Left renal pelvis (tissue), 4 donors: ENCODE data around the gene SLC7A14. TPM values are rescaled to one million over a fixed set of nuclear protein-coding genes. Genes with fewer than 3 reads are reported as not detected.

ENCODE experiments used
- DNase-seq, 4 donors: peaks; one replicate each; pipeline ENCODE4 v3.0.0-alpha.2; 2013; ENCODE audit warnings: low read depth in 4 of 4, low spot score in 3 of 4
- polyA plus RNA-seq, 4 donors: library from polyadenylated mRNA; unstranded; fragments of 120-200 nt; gene quantifications; one replicate each; pipeline ENCODE4 v1.2.1, GENCODE V29; 2013; ENCODE audit not compliant: insufficient read length in 4 of 4

The SLC7A14 gene
- polyA plus RNA-seq, 4 donors = 1.3 to 3.1 (median 2.5) TPM

DNA sequence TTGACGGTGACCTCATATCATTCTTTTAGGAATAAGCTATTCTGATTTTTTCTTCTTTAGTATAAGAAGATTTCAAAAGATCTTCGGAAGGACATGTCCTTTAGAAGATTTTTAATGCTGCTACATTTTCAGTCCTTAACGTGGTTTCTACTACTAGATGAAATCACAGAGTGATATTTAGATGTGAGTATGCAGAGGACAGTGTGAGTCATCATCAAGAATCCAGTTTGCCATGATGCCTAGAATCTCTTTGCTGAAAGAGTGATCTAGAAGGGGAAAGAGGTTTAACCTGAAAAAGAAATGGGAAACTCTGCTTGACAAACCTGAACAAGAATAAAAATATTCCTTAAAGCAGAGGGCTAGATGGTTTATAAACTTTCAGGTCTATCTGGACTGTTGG, 43.2 kb downstream of the SLC7A14 start:
- no peak for DNase-seq

DNA sequence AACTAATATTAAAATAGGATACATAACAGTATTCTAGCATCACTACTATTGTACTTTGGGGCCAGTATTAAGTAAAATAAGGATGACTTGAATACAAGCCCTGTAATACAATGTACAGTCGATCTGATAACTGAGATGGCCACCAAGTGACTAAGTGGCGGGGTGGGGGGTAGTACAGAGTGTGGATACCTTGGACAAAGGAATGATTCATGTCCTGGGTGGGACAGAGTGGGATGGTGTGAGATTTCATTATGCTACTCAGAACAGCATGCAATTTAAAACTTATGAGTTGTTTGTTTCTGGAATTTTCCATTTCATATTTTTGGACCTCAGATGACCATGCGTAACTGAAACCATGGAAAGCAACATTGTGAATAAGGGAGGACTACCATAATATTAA, 46.0 kb downstream of the SLC7A14 start:
- DNase-seq = no peak

DNA sequence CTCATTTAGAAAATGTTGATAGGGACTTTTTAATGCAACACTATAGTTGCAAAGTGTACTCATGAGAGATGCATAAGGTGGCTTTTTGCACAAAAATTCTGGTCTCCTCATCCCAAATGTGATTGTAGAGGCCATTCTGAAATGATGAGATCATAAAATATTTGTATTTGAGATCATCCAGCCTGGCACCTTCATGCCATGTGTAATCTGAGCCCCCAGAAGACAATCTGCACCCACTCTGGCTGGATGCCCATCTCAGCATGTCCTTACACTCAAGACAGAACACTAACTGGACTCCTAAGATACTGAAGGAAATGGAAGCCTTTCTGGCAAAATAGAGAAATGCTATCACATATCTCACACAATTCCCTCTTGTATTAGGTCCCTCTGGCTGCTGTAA, 49.2 kb downstream of the SLC7A14 start:
- DNase-seq = no peak

DNA sequence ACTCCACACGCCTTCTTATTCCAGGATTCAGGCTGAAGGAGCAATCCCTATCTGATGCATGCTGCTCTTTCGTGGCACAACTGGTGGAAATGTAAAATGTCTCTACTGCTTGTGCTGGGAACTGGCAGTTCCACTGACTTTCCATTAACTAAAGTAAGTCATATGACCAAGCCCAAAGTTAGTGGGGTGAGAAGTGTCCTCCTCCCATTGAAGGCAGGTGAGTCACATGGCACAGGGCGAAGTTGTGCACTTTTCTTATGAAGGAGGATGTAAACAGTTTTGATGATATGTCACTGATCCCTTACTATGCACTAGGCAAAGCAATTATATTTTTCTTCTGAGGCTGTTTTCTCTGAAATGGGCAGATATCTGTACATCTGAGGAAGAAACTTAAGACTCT, 51.6 kb downstream of the SLC7A14 start:
- no peak for DNase-seq

DNA sequence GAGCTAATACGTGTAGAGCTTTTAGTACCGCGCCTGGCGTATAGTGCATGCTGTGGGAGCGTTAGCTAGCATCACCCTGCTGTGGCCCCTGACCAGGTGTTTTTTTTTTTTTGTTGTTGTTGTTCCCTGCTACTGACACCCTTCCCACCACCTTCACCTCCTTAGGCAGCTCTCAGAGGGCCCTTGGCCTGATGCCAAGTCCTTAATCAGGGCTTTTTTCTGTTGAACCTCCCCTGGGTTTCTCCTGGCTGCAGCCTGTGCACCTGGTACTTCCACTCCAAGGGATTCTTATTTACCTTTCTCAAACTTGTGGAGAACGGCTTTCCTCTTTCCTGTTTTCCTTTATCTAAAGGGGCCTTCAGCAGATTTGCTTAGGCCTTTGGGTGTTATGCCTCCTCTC, 53.3 kb downstream of the SLC7A14 start:
- DNase-seq = no peak

DNA sequence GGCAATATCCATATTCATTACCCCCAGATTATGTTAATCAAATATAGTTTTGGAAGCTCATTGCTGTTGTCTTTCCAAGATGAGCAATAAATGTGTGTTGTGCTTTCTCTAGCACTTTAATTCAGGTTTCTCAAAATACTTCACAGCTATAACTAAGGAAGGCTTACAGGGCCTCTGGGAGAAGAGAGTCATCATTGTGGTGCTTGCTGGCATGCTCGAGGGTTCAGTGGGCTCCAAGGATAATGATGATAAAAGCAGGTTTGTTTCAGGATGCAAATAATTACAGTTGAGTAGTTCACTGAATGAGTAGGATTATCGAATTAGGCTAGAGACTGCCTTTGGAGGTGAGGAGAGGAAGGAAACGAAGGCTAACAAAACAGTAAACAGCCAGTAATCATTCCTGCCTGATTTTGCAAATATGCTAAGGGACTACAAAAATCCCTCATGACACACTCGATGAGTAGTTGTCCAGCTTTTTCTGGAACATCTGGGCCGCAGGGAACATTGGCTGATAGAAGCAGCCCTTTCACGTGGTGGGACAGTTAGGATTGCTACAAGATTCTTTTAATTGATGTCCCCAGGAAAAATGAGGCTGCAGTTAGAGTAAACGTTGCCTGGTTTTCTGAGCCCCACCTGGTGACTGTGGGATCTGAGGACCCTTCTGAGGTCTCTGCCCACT, 54.1 kb downstream of the SLC7A14 start:
- DNase-seq = no peak

DNA sequence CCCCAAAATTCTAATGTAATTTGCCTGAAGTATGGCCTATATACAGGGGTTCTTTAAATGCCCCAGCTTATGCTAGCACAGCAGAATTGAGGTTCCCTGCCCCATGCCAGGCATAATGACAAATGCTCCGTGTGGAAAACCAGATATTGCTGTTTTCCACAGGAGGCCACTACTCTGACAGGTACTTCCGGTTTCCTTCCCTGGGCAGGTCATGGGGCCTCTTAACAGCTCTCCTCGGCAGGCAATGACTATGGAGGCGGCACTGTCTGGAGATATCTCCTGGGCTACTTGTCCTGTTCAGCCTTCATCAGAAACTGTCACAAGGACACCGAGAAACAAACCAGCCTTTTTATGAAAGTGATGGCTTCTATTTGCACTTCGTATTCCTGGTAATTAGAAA, 54.8 kb downstream of the SLC7A14 start:
- no peak for DNase-seq

DNA sequence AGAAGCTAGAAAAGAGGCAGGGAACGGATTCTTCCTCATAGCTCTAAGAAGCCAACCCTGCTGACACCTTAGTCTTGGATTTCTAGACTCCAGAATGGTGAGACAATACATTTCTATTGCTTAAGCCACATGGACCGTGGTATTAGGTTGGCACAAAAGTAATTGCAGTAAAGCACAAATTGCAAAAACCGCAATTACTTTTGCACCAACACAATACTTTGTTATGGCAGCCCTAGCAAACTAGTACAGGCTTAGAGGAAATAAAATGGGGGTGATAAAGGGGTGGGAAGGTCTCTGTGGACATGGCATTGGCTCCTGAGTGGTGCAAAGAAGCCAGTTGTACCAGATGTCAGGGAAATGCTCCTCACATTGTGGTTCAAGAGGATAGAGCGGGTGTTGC, 56.0 kb downstream of the SLC7A14 start:
- no peak for DNase-seq

DNA sequence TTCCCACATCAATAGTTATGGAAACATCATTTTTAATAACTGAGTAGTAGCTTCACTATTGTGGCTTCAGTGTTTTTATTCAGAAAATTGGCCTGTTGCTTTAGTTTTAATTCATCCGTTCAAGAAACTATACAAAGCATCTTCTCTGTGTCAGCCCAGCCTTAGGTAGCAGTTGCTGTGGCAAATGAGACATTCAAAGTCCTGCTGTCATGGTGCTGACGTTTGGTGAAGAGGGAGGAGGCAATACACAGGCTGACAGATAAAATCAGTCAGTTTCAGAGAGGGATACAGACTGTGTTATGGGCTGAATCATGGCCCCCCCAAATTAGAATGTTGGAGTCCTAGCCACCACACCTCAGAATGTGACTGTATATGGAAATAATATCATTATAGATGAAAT, 56.5 kb downstream of the SLC7A14 start:
- no peak for DNase-seq

DNA sequence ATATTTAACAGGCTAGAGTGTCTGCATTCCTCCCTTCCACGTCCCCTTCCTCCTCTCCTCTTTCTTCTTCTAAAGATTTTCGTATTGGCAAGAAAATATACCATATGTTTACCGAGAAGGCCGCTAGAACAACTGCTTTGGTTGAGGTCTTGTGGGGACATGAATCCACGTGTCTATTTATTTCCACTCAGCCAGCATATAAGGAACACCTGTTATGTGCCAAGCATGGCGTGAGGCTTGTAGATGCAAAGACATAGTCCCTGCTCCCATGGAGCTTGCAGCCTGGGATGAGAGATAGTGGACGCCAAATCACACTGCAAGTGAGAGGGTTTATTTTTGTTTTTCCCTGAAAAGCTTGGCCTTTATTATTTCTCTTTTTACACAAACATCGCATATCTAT, 57.1 kb downstream of the SLC7A14 start:
- no peak for DNase-seq

DNA sequence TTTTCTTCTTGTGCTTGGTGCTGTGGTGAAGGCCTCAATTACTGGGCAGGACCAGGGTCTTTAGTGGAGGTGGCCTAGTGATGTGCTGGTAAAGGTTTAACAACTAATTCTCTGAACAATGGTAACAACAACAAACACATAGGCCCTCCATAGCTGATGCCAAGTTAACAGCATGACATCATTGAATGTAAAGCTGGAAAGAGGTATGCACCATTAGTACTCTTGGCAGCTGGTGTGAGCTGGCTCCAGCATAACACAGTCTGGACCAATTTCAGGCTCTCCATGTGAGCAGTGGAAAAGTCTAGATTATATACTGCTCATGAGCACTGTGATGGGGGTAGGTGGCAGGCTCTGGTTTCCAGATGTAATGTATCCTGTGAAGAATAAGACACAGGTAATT, 61.8 kb downstream of the SLC7A14 start:
- DNase-seq = no peak

DNA sequence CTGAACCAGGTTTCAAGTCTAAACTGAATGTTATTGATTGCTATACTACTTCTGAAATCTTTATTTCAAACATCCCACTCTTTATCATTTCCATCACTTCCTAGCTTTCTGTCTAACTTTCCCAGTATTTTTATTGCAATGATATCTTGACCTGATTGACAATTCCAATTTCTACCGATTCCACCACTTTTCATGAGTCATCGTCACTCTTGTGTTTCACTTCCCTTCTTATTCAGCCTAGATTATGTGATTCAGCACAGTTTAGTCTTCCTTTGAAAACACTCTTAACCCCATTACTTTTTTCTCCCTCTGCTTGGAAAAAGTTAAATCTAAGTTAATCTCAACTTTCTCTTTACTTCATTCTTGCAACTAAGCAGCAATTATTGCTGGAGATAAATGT, 62.6 kb downstream of the SLC7A14 start:
- DNase-seq = no peak

DNA sequence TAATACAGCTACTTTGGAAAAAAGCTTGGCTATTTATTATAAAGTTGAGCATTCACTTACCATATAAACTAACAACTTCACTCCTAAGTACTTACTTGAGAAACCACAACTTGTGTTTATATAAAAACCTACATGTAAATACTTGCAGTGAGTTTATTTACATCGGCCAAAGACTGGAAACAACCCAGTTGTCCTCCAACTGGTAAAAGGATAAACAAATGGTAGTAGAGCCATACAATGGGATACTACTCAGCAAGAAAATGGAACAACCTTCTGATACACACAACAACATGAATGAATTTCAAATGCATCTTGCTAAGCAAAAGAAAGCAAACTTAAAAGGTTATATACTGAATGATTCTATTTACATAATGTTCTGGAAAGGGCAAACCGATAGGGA, 63.7 kb downstream of the SLC7A14 start:
- DNase-seq = no peak

DNA sequence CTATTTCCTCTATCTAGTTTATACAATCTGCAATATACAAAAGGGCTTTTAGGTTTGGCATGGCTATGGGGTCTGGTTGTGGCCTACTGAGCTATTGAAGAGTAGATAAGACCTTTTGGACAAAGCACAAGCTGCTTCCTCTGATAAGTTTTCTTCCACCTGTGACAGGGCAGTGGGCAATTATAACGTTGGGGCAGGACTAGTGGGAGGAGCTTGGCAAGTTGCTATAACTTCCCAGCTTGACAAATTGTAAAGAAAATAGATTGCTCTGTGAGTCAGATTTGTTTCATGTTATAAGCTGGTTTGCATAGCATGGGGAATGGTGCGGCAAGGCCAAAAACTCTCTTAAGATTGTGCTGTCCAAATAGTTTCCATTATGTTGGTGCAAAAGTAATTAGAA, 64.9 kb downstream of the SLC7A14 start:
- no peak for DNase-seq

DNA sequence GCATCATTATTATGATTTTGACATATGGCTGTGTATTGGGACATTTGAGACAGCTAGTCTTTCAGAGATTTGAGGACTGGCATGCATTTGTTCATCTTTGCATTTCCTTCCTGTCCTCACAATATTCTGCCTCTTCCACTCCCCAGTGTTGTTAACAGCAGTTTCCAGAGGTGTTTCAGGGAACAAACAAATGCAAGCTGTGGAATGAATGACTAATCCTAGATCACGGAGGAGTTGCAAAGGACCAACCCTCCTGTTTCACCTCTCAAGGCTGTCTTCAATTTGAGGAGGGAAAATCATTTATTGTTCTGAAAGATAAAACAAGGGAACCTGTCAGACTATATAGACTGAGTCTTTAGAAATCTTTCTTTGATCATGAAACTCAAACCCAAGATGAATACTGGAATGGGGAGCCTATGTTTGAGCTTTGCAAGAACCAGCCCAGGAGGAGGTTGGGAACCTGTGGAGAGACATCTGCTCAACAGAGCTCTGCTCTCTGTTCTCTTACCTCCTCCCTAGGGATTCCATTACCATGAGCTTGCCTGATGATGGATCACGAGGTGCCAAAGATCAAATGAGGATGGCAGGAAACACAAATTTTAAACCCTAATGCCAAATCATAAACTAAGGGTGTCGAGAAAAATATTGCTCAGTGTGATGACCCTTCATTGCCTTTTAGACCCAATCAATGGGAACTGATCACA, 68.5 kb downstream of the SLC7A14 start:
- no peak for DNase-seq

DNA sequence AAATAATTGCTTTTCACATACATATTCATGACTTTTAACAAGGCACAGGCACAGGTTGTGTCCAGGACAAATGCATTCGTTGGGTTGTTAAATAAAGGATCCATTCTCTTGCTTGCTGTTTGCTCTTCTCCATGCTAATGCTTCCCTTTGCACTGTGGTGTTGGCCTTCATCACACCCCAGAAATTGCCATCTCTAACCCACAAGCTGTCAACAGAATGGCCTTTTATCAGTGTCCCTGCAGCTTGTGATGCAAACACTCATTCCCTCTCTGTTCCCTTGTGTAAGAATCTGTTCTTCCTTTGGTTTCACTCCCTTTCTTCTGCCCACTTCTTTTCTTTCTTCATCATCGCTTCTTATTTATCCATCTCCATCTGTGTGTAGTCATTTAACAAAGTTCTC, 72.2 kb downstream of the SLC7A14 start:
- no peak for DNase-seq

DNA sequence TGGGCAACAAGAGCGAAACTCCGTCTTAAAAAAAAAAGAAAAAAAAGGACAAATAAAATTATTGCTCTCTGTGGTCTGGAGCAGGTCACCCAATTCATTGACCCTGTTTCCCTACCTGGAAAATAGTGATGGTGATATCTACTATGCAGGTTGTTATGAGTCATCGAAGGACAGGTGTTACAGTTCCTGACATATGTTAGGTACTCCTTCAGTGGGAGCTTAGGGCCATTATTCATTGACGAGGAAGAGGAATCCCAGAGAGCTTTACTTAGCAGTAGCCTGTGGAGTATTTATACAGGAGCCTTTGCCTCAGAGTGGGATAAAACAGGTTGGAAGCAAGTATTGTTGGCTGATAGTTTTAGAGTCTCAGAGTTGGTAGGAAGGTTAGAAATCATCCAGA, 74.5 kb downstream of the SLC7A14 start:
- DNase-seq = no peak

DNA sequence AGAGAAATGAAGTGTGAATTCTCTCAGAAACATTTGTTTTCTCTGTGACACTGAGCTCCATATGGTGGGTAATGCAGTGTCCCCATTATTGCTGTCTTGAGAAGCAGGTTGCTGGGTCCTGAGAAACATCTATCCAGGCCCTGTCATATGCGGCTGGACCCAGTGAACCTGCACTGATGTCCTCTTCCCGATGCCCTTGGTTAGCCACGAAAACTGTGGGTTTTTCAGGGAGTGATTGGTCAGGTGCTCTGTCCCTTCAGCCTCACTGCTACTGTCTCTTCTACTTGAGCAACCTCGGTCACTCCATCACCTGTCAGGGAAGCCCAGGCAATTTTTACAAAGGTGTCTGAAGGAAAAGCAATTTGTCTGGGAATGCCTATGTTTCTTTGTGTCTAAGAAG, 77.0 kb downstream of the SLC7A14 start:
- DNase-seq = no peak

DNA sequence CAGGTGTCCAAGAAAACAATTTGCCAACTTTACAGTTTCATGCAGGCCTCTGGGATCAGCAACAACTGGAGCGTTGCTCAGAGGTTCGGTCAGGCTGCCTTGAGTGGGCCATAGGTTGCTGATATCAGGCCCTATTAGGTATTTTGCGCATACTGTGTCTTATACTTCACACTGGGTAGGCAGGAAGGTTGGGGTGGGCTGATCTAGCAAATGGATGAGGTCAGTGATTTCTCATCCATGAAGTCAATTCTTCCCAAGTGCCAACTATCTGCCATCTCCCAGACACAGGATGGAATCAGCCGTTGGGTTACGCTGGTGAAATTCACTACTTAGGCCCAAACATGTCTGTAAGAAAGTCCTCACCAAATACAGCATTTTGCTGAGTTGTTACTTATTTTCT, 77.6 kb downstream of the SLC7A14 start:
- DNase-seq = no peak

DNA sequence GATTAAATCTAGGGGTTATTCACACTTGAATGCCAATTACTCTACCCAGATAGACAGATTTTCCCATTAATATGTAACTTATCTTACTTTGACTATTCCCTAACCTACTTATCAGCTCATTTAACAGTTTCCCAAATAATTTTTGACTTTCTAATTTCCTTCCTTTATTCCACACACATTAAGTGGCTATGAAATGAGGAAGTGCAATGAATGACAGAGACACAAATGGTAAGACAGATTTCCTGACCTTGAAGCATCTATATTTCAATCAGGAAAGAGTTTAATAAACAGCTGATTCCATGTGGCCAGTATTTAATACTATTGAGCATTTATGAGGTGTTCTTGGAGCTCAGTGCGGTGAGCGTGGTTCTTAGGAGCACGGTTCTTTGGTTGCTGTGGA, 78.8 kb downstream of the SLC7A14 start:
- no peak for DNase-seq

DNA sequence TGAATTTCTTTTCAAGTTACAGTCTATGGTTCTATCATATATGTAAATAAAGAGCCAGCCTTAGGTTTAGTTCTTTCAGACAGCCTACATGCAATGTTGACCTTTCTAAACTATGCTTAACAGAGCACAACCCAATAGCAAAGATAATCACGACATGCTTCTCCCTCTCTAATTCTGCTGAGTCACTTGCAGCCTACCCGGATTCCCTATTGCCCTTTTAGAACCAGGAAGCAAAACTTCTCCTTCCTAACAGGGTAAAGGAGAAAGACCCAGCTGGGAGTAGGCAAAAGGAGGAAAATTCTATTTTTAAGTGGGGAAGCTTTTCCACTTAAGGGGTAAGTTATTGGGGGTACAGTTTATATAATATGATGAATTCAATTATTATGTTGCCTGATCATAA, 79.3 kb downstream of the SLC7A14 start:
- DNase-seq = no peak

DNA sequence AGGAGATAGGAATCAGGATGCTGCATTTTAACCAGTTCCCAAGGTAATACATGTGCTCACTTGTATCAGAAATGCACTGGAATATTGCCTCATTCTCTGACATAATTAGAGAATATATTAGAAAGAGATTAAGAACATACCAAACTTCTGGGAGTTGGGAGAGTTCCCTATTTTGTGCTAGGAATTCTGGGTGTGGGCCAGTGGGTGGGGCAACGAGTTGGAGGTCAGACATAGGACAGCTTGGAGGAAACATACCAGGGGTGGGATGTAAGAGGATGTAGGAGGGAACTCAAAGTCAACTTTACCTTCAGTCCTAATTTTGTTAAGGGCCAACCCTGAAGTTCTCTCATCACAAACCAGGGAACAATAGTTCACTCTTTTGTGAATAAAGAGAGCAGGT, 83.6 kb downstream of the SLC7A14 start:
- no peak for DNase-seq

DNA sequence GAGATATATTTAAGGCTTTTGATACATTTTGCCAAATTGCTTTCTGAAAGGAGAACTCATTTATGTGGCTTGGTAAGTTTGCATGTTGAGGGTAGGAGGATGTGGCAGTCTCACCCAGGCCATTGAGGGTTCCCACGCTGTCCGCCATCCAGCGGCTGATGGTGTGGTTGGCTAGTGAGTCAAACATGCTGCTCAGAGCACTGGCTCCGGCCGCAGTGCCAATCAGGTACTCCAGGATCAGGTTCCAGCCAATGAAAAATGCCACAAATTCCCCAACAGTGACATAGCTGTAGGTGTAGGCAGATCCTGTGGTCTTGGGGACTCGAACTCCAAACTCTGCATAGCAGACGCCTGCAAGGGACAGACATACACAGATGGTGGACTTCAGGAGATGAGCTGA, 84.9 kb downstream of the SLC7A14 start:
- no peak for DNase-seq
